ENCODE results near the gene PSORS1C2.

- TF ChIP-seq CTCF (IDR thresholded peaks at IDR 0.05; ENCODE audit: low read depth, low read length, missing input control) = no peak
- TF ChIP-seq ZBTB33 (IDR thresholded peaks at IDR 0.05) = no peak
- TF ChIP-seq MAX (IDR thresholded peaks at IDR 0.05) = no peak
- no peak for TF ChIP-seq EGR1 (IDR thresholded peaks at IDR 0.05; ENCODE audit: low read depth in 2 of 2)
- no peak for TF ChIP-seq REST (IDR thresholded peaks at IDR 0.05)
- TF ChIP-seq SP1 (IDR thresholded peaks at IDR 0.05) = no peak
- no peak for TF ChIP-seq YY1 (IDR thresholded peaks at IDR 0.05)
These were observed 24.9 kb downstream of the PSORS1C2 start for GRCh38 chr6:31113861-31114540.

Measured in liver (tissue), 3 donors.